ENCODE results near the gene CMTM7. TPM values are rescaled to one million over a fixed set of nuclear protein-coding genes. Genes with fewer than 3 reads are reported as not detected.

The CMTM7 gene
- total RNA-seq, 3 donors from 2014 or later = 3.6 to 5.1 (median 4.8) TPM

DNA sequence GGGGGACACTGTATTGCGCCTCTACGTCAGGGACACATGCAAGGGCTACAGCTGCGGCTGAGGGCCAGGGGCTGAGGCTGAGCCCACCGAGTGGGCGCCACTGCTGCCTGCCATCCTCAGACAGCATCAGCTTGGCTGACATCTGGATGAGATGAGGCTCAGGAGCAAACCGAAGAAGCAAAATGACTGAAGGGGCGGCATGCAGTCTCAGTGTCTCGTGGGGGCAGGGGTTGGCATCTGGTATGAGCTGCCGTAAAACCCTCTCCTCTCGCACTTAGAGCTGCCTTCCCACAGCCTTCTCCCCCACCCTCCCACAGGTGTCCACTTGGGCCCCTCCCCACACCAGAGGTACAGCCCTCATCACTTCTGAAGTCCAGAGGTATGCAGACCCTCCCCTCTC lies 24.2 kb upstream of the CMTM7 start:
- no peaks in the 10 kb centered on the region for H3K4me1 ChIP-seq (ENCODE audit: low read depth)
- DNase-seq = no peak

DNA sequence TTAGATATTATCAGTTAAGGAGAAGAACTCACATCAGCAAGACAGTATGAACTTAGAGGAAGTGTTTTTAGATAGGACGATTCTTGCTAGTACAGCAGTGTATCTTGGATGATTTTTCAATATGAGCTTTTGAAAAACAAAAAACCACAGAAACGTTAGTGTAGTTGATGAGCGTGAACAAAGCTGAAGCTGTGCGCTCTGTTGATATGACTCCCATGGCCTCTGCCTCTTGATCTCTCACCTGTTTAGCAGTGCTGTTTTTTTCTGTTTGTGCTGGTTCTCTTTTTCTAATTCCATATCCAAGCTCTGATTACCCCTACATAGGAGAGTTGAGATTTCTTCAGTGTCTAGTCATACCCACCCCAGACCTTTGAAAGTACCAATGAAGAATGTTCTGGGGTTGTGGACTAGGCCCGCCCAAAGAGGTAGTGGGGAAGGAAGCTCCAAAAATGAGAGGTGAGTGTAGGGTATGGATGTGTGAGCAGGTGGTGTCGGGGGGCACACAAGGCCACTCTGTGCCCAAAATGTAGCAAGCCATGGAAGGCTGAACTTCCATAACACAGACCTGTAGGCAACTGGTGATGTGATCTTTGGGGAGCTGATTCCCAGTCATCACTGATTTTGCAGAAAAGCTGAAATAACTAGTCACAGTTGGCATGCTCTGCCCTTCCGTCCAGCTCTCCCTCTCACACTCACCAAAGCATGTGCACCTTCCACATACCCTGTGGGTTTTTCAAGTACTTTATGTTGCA lies 20.0 kb upstream of the CMTM7 start:
- H3K4me1 ChIP-seq (ENCODE audit: low read depth) = no peaks in the 10 kb centered on the region
- ATAC-seq = peak; percentile 24
- H3K36me3 ChIP-seq (ENCODE audit: low read depth) = no peaks in the 10 kb centered on the region
- no peak overlapping the region for H3K4me3 ChIP-seq
- DNase-seq = no peak
- TF ChIP-seq, protein P1, sequence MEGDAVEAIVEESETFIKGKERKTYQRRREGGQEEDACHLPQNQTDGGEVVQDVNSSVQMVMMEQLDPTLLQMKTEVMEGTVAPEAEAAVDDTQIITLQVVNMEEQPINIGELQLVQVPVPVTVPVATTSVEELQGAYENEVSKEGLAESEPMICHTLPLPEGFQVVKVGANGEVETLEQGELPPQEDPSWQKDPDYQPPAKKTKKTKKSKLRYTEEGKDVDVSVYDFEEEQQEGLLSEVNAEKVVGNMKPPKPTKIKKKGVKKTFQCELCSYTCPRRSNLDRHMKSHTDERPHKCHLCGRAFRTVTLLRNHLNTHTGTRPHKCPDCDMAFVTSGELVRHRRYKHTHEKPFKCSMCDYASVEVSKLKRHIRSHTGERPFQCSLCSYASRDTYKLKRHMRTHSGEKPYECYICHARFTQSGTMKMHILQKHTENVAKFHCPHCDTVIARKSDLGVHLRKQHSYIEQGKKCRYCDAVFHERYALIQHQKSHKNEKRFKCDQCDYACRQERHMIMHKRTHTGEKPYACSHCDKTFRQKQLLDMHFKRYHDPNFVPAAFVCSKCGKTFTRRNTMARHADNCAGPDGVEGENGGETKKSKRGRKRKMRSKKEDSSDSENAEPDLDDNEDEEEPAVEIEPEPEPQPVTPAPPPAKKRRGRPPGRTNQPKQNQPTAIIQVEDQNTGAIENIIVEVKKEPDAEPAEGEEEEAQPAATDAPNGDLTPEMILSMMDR (IDR thresholded peaks at IDR 0.05) = no peak
- no peaks in the 10 kb centered on the region for H3K9me3 ChIP-seq
- intact Hi-C loops (cut with DNase I, micrococcal nuclease) = loop anchor here in 1 of 2 donors (10.0 kb wide), 1 partner anchor 103 kb away; no protein-coding TSS in a partner anchor

More for the DNA sequence above, 24.2 kb upstream of the CMTM7 start:
- no peak for ATAC-seq
- intact Hi-C loops (cut with DNase I, micrococcal nuclease) = no loop called here
- TF ChIP-seq, protein P1 (IDR thresholded peaks at IDR 0.05) = no peak
- Histone ChIP-seq H3K4me3 (no peak overlapping the region), H3K9me3 (no peaks in the 10 kb centered on the region), H3K36me3 (ENCODE audit: low read depth) (no peaks in the 10 kb centered on the region)

DNA sequence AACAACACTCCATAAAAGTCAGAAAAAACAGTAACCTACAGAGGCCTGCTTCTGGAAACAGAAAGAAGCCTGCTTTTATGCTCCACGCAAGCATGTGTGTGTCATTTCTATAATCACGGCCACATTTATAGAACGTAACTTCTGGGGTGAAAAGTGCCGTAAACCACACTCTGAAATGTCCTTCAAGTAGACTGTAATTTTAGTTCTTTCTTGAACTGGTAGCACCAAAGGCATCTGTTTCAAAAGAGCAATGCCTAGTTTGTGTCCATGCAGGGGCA lies 19.5 kb upstream of the CMTM7 start:
- H3K4me1 ChIP-seq (ENCODE audit: low read depth) = no peaks in the 10 kb centered on the region
- no peaks in the 10 kb centered on the region for H3K36me3 ChIP-seq (ENCODE audit: low read depth)
- DNase-seq (no peak), ATAC-seq (no peak)
- TF ChIP-seq, protein P1 (IDR thresholded peaks at IDR 0.05) = no peak
- H3K4me3 ChIP-seq = no peak overlapping the region
- H3K9me3 ChIP-seq = no peaks in the 10 kb centered on the region
- intact Hi-C loops (cut with DNase I, micrococcal nuclease) = loop anchor here in 1 of 2 donors (10.0 kb wide), 1 partner anchor 103 kb away; no protein-coding TSS in a partner anchor

DNA sequence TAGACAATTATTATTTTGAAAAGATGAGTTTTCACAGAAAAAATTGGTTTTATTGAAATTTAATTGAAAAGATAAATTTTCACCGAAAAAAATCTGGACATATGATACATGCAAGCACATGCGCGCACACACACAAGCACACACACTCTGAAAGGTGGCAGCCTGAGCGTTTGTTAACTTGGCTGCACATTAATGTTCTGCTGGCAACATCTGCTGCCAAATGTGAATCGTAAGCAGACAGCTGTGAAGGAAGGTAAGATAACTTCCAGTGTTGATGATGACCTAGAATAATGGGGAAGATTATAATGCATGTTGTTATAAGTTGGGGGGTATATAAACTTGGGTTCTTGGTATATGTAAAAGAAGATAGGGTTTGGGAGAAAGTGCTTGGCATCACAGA lies 18.4 kb upstream of the CMTM7 start:
- TF ChIP-seq, protein P1 (IDR thresholded peaks at IDR 0.05) = no peak
- ATAC-seq (no peak), DNase-seq (no peak)
- no peaks in the 10 kb centered on the region for H3K36me3 ChIP-seq (ENCODE audit: low read depth)
- H3K4me3 ChIP-seq = no peak overlapping the region
- H3K4me1 ChIP-seq (ENCODE audit: low read depth) = no peaks in the 10 kb centered on the region
- no peaks in the 10 kb centered on the region for H3K9me3 ChIP-seq
- intact Hi-C loops (cut with DNase I, micrococcal nuclease) = loop anchor here in 1 of 2 donors (10.0 kb wide), 1 partner anchor 102 kb away; no protein-coding TSS in a partner anchor

DNA sequence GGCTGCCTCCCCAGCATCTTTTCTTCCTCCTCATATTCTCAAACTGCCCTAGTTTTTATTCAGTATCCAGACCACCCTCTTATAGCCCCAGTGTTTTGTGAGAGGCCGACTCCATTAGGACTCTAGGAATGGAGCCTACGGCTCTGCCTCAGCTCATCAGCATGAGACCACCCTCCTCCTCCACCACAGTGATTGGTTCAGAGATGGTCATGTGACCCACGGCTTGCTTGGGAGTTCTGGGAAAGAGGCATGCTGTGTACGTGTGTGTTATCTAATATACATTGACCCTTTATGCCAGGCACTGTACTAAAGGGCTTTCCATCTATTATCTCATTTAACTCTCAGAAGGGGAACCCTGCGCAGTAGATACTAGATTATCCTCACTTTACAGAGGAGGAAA lies 17.8 kb upstream of the CMTM7 start:
- DNase-seq (no peak), ATAC-seq (no peak)
- TF ChIP-seq, protein P1 (IDR thresholded peaks at IDR 0.05) = no peak
- Histone ChIP-seq H3K9me3 (no peaks in the 10 kb centered on the region), H3K36me3 (ENCODE audit: low read depth) (no peaks in the 10 kb centered on the region), H3K4me1 (ENCODE audit: low read depth) (no peaks in the 10 kb centered on the region), H3K4me3 (no peak overlapping the region)
- intact Hi-C loops (cut with DNase I, micrococcal nuclease) = loop anchor here in 1 of 2 donors (10.0 kb wide), 1 partner anchor 101 kb away; no protein-coding TSS in a partner anchor

Data from mucosa of descending colon (tissue), 3 donors.